ENCODE data around the gene NOVA1.

Gene NOVA1

GRCh38 chr14:26601856-26602255 lies 4.0 kb upstream of the NOVA1 start:
- H3K4me3 ChIP-seq (ENCODE audit: low read length): no peak overlapping the region
- H3K27me3 ChIP-seq (ENCODE audit: control insufficient read depth, insufficient read depth, low read length): peaks cover 8% of the 10 kb centered on the region
- no peaks in the 10 kb centered on the region for H3K9me3 ChIP-seq (ENCODE audit: control insufficient read depth, low read length)
- no peaks in the 10 kb centered on the region for H3K4me1 ChIP-seq (ENCODE audit: control insufficient read depth, insufficient read depth, low read length)
- no peak overlapping the region for H3K9ac ChIP-seq (ENCODE audit: low read length)
- H3K36me3 ChIP-seq (ENCODE audit: control insufficient read depth, insufficient read depth, low read length): no peaks in the 10 kb centered on the region

GRCh38 chr14:26599291-26599690 lies 1.5 kb upstream of the NOVA1 start:
- no peaks in the 10 kb centered on the region for H3K9me3 ChIP-seq (ENCODE audit: control insufficient read depth, low read length)
- H3K4me3 ChIP-seq (ENCODE audit: low read length): no peak overlapping the region
- no peaks in the 10 kb centered on the region for H3K36me3 ChIP-seq (ENCODE audit: control insufficient read depth, insufficient read depth, low read length)
- peaks cover 15% of the 10 kb centered on the region for H3K27me3 ChIP-seq (ENCODE audit: control insufficient read depth, insufficient read depth, low read length)
- H3K9ac ChIP-seq (ENCODE audit: low read length): no peak overlapping the region
- no peaks in the 10 kb centered on the region for H3K4me1 ChIP-seq (ENCODE audit: control insufficient read depth, insufficient read depth, low read length)

DNA sequence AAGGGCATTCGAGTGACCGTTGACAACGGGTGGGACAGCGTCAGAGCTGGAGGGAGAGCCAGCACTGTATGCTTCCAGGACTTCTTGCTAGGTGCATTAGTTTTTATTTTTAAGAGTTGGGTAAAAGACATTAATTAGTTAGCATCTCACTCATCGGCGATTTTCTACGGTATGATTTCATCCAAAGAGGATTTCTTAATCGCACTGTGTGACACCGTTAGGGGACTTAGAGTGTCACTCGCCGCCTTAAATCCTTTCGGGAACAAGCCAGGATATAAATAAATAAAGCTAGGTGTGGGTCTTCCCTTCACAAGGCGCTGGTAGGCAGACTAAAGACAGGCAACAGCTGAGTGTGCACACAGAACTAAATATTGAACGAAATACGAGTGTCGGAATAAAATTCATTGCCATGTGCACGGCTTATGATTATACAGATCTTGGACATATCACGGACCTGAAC lies 869 bp upstream of the NOVA1 start:
- Histone ChIP-seq H3K4me3 (ENCODE audit: low read length) (no peak overlapping the region), H3K9ac (ENCODE audit: low read length) (peak overlapping the region; percentile 13), H3K27me3 (ENCODE audit: control insufficient read depth, insufficient read depth, low read length) (peaks cover 15% of the 10 kb centered on the region)

GRCh38 chr14:26598081-26598671 lies 343 bp upstream of the NOVA1 start:
- peak overlapping the region; percentile 13 for H3K9ac ChIP-seq (ENCODE audit: low read length)
- no peaks in the 10 kb centered on the region for H3K4me1 ChIP-seq (ENCODE audit: control insufficient read depth, insufficient read depth, low read length)
- H3K36me3 ChIP-seq (ENCODE audit: control insufficient read depth, insufficient read depth, low read length): no peaks in the 10 kb centered on the region
- H3K27me3 ChIP-seq (ENCODE audit: control insufficient read depth, insufficient read depth, low read length): peaks cover 15% of the 10 kb centered on the region
- no peaks in the 10 kb centered on the region for H3K9me3 ChIP-seq (ENCODE audit: control insufficient read depth, low read length)
- no peak overlapping the region for H3K4me3 ChIP-seq (ENCODE audit: low read length)

More for the DNA sequence above, 869 bp upstream of the NOVA1 start:
- Histone ChIP-seq H3K36me3 (ENCODE audit: control insufficient read depth, insufficient read depth, low read length) (no peaks in the 10 kb centered on the region), H3K9me3 (ENCODE audit: control insufficient read depth, low read length) (no peaks in the 10 kb centered on the region), H3K4me1 (ENCODE audit: control insufficient read depth, insufficient read depth, low read length) (no peaks in the 10 kb centered on the region)

- H3K9me3 ChIP-seq (ENCODE audit: control insufficient read depth, low read length): no peaks in the 10 kb centered on the region
- H3K27me3 ChIP-seq (ENCODE audit: control insufficient read depth, insufficient read depth, low read length): peaks cover 15% of the 10 kb centered on the region
- H3K36me3 ChIP-seq (ENCODE audit: control insufficient read depth, insufficient read depth, low read length): no peaks in the 10 kb centered on the region
- peak overlapping the region; percentile 50 for H3K9ac ChIP-seq (ENCODE audit: low read length)
- no peaks in the 10 kb centered on the region for H3K4me1 ChIP-seq (ENCODE audit: control insufficient read depth, insufficient read depth, low read length)
- no peak overlapping the region for H3K4me3 ChIP-seq (ENCODE audit: low read length)
Measured at GRCh38 chr14:26597071-26597588, 703 bp downstream of the NOVA1 start.

DNA sequence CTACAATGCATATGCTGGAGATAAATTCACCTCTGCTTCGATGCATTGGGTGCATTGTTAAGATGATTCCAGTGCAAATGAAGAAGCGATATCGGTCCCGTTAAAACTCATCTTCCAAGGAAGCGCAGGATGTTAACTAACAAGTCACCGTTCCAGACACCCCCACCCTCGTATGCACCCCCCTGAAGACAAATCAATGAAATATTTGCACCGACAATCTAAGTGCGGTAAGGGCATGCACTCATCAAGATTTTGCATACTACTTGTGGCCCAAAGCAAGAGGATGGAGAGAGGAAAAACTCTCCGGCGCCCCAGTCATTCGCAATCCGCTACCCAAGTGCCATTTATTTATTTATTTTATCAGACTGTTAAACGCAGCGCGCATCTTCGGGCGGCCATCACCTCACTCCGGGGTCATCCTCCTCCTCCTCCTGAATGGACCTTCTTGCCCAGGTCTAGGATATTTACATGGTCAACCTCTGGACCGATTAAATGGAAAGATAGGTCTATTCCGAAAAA lies 1.2 kb downstream of the NOVA1 start:
- Histone ChIP-seq H3K4me3 (ENCODE audit: low read length) (no peak overlapping the region), H3K27me3 (ENCODE audit: control insufficient read depth, insufficient read depth, low read length) (peaks cover 15% of the 10 kb centered on the region), H3K9ac (ENCODE audit: low read length) (no peak overlapping the region), H3K36me3 (ENCODE audit: control insufficient read depth, insufficient read depth, low read length) (no peaks in the 10 kb centered on the region), H3K9me3 (ENCODE audit: control insufficient read depth, low read length) (no peaks in the 10 kb centered on the region), H3K4me1 (ENCODE audit: control insufficient read depth, insufficient read depth, low read length) (no peaks in the 10 kb centered on the region)

DNA sequence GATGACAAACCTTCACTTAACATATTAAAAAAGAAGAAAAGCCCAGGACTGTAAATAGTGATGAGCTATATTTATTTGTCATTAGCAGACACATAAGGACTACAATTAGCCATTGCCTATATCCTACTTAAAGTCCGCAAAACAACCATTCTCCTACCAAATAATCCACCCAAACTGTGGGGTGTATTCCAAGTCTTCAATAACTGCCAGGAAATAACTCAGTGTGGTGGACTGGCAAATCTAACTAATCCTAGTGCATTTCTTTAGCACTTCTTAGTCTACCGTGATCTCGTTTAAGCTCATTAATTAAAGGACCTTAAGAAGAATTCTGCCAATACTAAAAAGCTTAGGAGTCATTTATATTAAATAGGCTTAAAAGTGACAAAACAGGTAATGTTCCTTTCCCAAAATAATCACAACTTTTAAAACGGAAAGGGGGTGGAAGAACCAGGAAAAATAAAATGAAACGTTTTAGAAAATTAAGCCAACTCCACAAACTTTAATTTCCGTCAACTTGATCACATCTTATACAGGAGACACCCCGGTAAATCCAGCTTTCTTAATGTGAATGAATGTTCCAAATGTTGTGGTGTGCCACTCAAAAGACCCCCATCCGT lies 1.8 kb downstream of the NOVA1 start:
- Histone ChIP-seq H3K36me3 (ENCODE audit: control insufficient read depth, insufficient read depth, low read length) (no peaks in the 10 kb centered on the region), H3K9ac (ENCODE audit: low read length) (no peak overlapping the region), H3K27me3 (ENCODE audit: control insufficient read depth, insufficient read depth, low read length) (peaks cover 15% of the 10 kb centered on the region), H3K4me3 (ENCODE audit: low read length) (no peak overlapping the region), H3K4me1 (ENCODE audit: control insufficient read depth, insufficient read depth, low read length) (no peaks in the 10 kb centered on the region), H3K9me3 (ENCODE audit: control insufficient read depth, low read length) (no peaks in the 10 kb centered on the region)

DNA sequence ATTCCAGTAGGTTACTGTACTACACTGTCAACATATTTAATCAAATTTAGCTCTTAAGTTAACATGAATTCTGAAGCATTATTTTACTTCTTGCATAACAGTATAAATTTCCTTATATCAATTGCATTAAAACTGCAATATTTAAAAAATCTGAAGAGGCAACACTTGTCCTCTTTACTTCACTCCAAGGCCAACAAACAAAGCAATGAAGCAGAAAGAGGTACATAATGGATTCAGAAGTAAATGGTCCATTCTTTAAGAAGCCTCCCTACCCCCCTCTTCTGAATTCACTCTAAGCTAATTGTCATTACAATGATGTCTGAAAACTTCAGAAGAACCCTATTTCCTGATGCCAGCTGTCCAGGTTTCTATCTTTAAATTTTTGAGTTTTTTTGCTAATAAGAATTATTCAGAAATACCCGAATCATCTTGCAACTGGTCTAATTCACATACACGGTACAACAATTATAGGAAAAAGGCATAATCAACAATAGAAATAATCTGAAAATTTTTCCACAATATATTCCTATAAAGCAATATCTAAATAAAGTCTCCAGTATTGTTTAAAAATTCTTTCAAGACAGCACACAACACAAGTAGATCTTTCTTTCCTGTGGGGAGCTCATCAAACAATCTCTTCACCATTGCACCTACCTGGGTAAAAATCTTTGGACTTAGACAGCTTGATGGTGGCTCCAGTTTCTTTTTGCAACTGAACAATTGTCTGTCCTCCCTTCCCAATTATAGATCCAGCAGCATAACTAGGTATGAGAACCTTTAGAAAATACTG lies 2.9 kb downstream of the NOVA1 start:
- Histone ChIP-seq H3K9me3 (ENCODE audit: control insufficient read depth, low read length) (no peaks in the 10 kb centered on the region), H3K4me1 (ENCODE audit: control insufficient read depth, insufficient read depth, low read length) (no peaks in the 10 kb centered on the region), H3K4me3 (ENCODE audit: low read length) (no peak overlapping the region), H3K27me3 (ENCODE audit: control insufficient read depth, insufficient read depth, low read length) (peaks cover 15% of the 10 kb centered on the region), H3K9ac (ENCODE audit: low read length) (no peak overlapping the region), H3K36me3 (ENCODE audit: control insufficient read depth, insufficient read depth, low read length) (no peaks in the 10 kb centered on the region)

GRCh38 chr14:26594148-26594547 lies 3.7 kb downstream of the NOVA1 start:
- Histone ChIP-seq H3K36me3 (ENCODE audit: control insufficient read depth, insufficient read depth, low read length) (no peaks in the 10 kb centered on the region), H3K27me3 (ENCODE audit: control insufficient read depth, insufficient read depth, low read length) (peaks cover 15% of the 10 kb centered on the region), H3K9me3 (ENCODE audit: control insufficient read depth, low read length) (no peaks in the 10 kb centered on the region), H3K4me3 (ENCODE audit: low read length) (no peak overlapping the region), H3K9ac (ENCODE audit: low read length) (no peak overlapping the region), H3K4me1 (ENCODE audit: control insufficient read depth, insufficient read depth, low read length) (no peaks in the 10 kb centered on the region)

DNA sequence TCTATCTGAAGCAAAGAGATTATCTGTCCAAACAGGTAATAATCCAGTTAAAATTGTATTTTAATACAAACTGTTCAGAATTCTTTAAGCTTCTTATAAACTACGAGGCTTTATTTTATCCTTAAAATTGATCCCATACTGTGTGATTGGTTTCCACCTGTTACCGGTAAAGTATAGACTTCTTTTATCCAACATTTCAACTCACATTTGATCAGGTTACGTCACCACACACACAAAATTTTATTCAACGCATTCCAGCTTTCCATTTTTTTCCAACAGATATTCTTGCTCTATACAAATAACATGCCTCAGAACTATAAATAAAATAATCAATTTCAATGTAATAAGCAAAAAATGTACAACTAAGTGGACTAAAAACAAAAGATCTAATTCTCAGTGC lies 4.5 kb downstream of the NOVA1 start:
- Histone ChIP-seq H3K9ac (ENCODE audit: low read length) (no peak overlapping the region), H3K4me1 (ENCODE audit: control insufficient read depth, insufficient read depth, low read length) (no peaks in the 10 kb centered on the region), H3K4me3 (ENCODE audit: low read length) (no peak overlapping the region), H3K36me3 (ENCODE audit: control insufficient read depth, insufficient read depth, low read length) (no peaks in the 10 kb centered on the region), H3K9me3 (ENCODE audit: control insufficient read depth, low read length) (no peaks in the 10 kb centered on the region), H3K27me3 (ENCODE audit: control insufficient read depth, insufficient read depth, low read length) (peaks cover 10% of the 10 kb centered on the region)

DNA sequence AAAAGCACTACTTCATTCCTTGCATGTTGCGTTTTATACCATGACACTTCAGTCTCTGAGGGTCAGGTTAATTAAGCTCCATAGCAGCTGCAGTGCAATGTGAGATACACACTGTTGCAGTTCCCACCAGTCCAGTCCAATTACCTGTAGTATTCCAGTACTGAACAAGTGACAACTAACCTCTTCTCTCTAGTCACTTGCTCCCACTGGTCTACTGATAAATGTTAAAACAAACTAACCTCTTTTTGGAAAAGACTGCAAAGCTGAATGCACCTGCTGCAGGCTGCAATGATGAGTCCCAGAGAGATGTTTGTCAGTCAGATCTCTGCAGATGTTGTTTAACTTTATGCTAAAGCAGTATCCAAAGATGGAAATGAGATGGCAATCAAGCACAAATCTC lies 7.9 kb downstream of the NOVA1 start:
- Histone ChIP-seq H3K4me3 (ENCODE audit: low read length) (no peak overlapping the region), H3K9ac (ENCODE audit: low read length) (no peak overlapping the region), H3K4me1 (ENCODE audit: control insufficient read depth, insufficient read depth, low read length) (no peaks in the 10 kb centered on the region), H3K27me3 (ENCODE audit: control insufficient read depth, insufficient read depth, low read length) (no peaks in the 10 kb centered on the region), H3K36me3 (ENCODE audit: control insufficient read depth, insufficient read depth, low read length) (no peaks in the 10 kb centered on the region), H3K9me3 (ENCODE audit: control insufficient read depth, low read length) (no peaks in the 10 kb centered on the region)

DNA sequence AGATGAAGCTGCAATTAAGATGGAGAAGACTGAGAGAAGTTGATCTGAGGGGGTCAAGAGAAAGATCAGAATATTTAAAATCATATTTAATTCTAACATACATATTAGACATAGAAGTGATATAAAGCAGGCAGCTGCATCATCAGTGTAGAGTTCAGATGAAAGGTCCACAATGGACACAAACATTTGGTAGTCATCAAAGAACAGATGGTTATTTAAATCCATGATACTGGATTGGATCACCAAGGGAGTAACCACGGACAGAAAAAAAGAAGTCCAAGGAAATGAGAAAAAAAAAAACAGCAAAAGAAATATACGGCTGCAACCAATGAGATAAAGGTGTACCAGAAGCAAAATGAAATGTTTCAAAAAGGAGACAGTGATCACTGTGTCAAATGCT lies 20.1 kb downstream of the NOVA1 start:
- Histone ChIP-seq H3K36me3 (ENCODE audit: control insufficient read depth, insufficient read depth, low read length) (no peaks in the 10 kb centered on the region), H3K9me3 (ENCODE audit: control insufficient read depth, low read length) (no peaks in the 10 kb centered on the region), H3K9ac (ENCODE audit: low read length) (no peak overlapping the region), H3K27me3 (ENCODE audit: control insufficient read depth, insufficient read depth, low read length) (no peaks in the 10 kb centered on the region), H3K4me3 (ENCODE audit: low read length) (no peak overlapping the region), H3K4me1 (ENCODE audit: control insufficient read depth, insufficient read depth, low read length) (no peaks in the 10 kb centered on the region)
